Measurements from ENCODE around the gene PRDM15. TPM values are rescaled to one million over a fixed set of nuclear protein-coding genes. Genes with fewer than 3 reads are reported as not detected.

The PRDM15 gene
- total and polyA plus RNA-seq, 2 experiments from 2014 or later = 3.0 to 10.6 TPM

DNA sequence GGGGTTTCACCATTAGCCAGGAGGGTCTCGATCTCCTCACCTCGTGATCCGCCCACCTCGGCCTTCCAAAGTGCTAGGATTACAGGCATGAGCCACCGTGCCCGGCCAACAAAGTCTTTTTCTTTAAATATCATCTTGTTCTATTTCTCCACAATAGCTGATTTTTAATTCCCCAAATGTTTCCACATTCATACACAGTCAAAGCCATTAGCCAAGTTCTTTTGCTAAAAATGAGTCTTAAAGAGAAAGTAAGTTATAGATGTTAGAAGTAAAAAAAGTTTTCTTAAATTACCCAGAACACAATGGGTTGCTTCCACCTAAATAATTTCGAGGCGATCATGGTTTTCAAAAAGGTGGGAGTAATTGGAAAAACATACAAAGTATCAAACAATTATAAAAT lies 44.0 kb upstream of the PRDM15 start:
- peaks cover 8% of the 10 kb centered on the region for H3K27me3 Mint-ChIP-seq (ENCODE audit: insufficient read depth, low read depth, poor library complexity)
- peaks cover 6% of the 10 kb centered on the region; the same call in 1 of the 2 replicates for H3K79me2 ChIP-seq (replicated peaks; ENCODE audit: insufficient read depth)

DNA sequence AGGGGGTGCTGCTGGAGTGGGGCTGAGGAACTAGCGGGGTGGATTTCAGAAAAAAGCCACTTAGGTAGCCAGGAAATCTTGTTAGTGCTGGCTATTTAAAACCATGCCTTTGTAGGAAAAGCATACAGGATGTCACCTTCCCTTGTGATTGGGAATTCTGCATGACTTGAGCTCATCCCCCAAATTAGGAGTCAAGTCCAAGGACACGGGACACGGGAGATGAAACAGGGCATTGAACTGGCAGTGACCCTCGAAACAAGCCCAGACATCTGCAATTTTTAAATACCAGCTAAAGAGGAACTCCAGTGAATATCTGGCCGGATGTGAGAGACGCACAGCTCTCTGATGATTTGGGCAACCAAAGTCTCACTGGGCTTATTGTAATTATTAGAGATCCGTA lies 41.9 kb upstream of the PRDM15 start:
- Mint-ChIP-seq H3K27ac (no peak overlapping the region), H3K9me3 (no peaks in the 10 kb centered on the region; the same call in 2 of the 3 replicates), H3K36me3 (ENCODE audit: low read depth) (peaks cover 9% of the 10 kb centered on the region), H3K27me3 (ENCODE audit: insufficient read depth, low read depth, poor library complexity) (peaks cover 6% of the 10 kb centered on the region), H3K4me3 (no peak overlapping the region), H3K4me1 (peaks cover 8% of the 10 kb centered on the region)
- Histone ChIP-seq H4K20me1 (replicated peaks; ENCODE audit: insufficient read depth) (no peaks in the 10 kb centered on the region), H3K36me3 (ENCODE audit: insufficient read depth) (no peaks in the 10 kb centered on the region), H3K27me3 (ENCODE audit: insufficient read depth) (no peaks in the 10 kb centered on the region), H3K4me1 (ENCODE audit: insufficient read depth) (peaks cover 7% of the 10 kb centered on the region), H3K9me2 (ENCODE audit: insufficient read depth) (no peaks in the 10 kb centered on the region), H3K4me3 (no peak overlapping the region), H3K79me2 (replicated peaks; ENCODE audit: insufficient read depth) (peaks cover 6% of the 10 kb centered on the region; the same call in 1 of the 2 replicates), H3K4me2 (no peak overlapping the region), H3K27ac (ENCODE audit: low read depth) (no peak overlapping the region), H2AFZ (no peak overlapping the region), H3F3A (replicated peaks; ENCODE audit: low read depth) (no peaks in the 10 kb centered on the region)
- ATAC-seq (no peak), DNase-seq (ENCODE audit: low spot score) (no peak)
- TF ChIP-seq NANOG (IDR thresholded peaks at IDR 0.05; ENCODE audit: borderline replicate concordance) (no peak), STAT1 (IDR thresholded peaks at IDR 0.05; ENCODE audit: unreplicated experiment) (no peak), CREB1 (CRISPR knock-in tag; IDR thresholded peaks at IDR 0.05; ENCODE audit: low read depth) (no peak), EZH2 (IDR thresholded peaks at IDR 0.05; ENCODE audit: low read depth, unreplicated experiment) (no peak), ZNF331 (CRISPR knock-in tag; IDR thresholded peaks at IDR 0.05; ENCODE audit: low read depth) (no peak)
- TF ChIP-seq, protein P1, sequence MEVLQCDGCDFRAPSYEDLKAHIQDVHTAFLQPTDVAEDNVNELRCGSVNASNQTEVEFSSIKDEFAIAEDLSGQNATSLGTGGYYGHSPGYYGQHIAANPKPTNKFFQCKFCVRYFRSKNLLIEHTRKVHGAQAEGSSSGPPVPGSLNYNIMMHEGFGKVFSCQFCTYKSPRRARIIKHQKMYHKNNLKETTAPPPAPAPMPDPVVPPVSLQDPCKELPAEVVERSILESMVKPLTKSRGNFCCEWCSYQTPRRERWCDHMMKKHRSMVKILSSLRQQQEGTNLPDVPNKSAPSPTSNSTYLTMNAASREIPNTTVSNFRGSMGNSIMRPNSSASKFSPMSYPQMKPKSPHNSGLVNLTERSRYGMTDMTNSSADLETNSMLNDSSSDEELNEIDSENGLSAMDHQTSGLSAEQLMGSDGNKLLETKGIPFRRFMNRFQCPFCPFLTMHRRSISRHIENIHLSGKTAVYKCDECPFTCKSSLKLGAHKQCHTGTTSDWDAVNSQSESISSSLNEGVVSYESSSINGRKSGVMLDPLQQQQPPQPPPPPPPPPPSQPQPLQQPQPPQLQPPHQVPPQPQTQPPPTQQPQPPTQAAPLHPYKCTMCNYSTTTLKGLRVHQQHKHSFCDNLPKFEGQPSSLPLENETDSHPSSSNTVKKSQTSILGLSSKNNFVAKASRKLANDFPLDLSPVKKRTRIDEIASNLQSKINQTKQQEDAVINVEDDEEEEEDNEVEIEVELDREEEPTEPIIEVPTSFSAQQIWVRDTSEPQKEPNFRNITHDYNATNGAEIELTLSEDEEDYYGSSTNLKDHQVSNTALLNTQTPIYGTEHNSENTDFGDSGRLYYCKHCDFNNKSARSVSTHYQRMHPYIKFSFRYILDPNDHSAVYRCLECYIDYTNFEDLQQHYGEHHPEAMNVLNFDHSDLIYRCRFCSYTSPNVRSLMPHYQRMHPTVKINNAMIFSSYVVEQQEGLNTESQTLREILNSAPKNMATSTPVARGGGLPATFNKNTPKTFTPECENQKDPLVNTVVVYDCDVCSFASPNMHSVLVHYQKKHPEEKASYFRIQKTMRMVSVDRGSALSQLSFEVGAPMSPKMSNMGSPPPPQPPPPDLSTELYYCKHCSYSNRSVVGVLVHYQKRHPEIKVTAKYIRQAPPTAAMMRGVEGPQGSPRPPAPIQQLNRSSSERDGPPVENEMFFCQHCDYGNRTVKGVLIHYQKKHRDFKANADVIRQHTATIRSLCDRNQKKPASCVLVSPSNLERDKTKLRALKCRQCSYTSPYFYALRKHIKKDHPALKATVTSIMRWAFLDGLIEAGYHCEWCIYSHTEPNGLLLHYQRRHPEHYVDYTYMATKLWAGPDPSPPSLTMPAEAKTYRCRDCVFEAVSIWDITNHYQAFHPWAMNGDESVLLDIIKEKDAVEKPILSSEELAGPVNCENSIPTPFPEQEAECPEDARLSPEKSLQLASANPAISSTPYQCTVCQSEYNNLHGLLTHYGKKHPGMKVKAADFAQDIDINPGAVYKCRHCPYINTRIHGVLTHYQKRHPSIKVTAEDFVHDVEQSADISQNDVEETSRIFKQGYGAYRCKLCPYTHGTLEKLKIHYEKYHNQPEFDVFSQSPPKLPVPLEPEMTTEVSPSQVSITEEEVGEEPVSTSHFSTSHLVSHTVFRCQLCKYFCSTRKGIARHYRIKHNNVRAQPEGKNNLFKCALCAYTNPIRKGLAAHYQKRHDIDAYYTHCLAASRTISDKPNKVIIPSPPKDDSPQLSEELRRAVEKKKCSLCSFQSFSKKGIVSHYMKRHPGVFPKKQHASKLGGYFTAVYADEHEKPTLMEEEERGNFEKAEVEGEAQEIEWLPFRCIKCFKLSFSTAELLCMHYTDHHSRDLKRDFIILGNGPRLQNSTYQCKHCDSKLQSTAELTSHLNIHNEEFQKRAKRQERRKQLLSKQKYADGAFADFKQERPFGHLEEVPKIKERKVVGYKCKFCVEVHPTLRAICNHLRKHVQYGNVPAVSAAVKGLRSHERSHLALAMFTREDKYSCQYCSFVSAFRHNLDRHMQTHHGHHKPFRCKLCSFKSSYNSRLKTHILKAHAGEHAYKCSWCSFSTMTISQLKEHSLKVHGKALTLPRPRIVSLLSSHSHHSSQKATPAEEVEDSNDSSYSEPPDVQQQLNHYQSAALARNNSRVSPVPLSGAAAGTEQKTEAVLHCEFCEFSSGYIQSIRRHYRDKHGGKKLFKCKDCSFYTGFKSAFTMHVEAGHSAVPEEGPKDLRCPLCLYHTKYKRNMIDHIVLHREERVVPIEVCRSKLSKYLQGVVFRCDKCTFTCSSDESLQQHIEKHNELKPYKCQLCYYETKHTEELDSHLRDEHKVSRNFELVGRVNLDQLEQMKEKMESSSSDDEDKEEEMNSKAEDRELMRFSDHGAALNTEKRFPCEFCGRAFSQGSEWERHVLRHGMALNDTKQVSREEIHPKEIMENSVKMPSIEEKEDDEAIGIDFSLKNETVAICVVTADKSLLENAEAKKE (CRISPR knock-in tag; IDR thresholded peaks at IDR 0.05) = no peak

More for the DNA sequence above, 44.0 kb upstream of the PRDM15 start:
- TF ChIP-seq STAT1 (IDR thresholded peaks at IDR 0.05; ENCODE audit: unreplicated experiment) (no peak), EZH2 (IDR thresholded peaks at IDR 0.05; ENCODE audit: low read depth, unreplicated experiment) (no peak), CTCF (conservative IDR thresholded peaks at IDR 0.05; ENCODE audit: low read depth in 2 of 2) (no peak), ETS1 (IDR thresholded peaks at IDR 0.05) (no peak), EZH2phosphoT487 (IDR thresholded peaks at IDR 0.05; ENCODE audit: unreplicated experiment) (no peak), CREB1 (CRISPR knock-in tag; IDR thresholded peaks at IDR 0.05; ENCODE audit: low read depth) (no peak)
- Mint-ChIP-seq H3K4me1 (peaks cover 22% of the 10 kb centered on the region), H3K4me3 (no peak overlapping the region), H3K9me3 (no peaks in the 10 kb centered on the region), H3K27ac (no peak overlapping the region), H3K36me3 (ENCODE audit: low read depth) (no peaks in the 10 kb centered on the region)
- Histone ChIP-seq H2AFZ (no peak overlapping the region), H3K4me1 (ENCODE audit: insufficient read depth) (peaks cover 24% of the 10 kb centered on the region), H3K4me3 (no peak overlapping the region), H3F3A (replicated peaks; ENCODE audit: low read depth) (no peaks in the 10 kb centered on the region), H3K27ac (ENCODE audit: low read depth) (no peak overlapping the region), H3K9me2 (ENCODE audit: insufficient read depth) (no peaks in the 10 kb centered on the region), H3K27me3 (ENCODE audit: insufficient read depth) (no peaks in the 10 kb centered on the region), H3K4me2 (no peak overlapping the region), H3K36me3 (ENCODE audit: insufficient read depth) (no peaks in the 10 kb centered on the region), H4K20me1 (replicated peaks; ENCODE audit: insufficient read depth) (no peaks in the 10 kb centered on the region)
- DNase-seq (ENCODE audit: low spot score) = no peak
- ATAC-seq = no peak

All from GM23338 (cell line).